ENCODE measurements around the gene PCDH9.

PCDH9 gene

DNA sequence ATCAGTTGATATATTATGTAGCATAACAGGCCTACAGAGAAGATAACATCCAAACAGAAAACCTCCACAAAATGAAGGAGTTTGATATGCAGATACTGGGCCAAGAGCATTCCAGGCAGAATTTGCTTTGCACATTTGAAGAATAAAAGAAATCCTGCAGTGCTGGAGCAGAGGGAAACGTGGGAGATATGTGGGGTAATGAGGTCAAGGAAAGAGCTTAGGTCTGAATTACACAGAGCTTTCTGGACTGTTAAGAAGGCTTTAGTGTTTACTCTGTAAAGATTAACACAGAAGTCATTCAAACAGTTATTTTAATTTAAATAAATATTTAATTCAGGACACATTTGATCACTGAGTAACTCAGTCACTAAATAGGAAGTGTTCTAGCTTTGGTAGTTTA, 692.7 kb downstream of the PCDH9 start:
- TF ChIP-seq, protein P1, sequence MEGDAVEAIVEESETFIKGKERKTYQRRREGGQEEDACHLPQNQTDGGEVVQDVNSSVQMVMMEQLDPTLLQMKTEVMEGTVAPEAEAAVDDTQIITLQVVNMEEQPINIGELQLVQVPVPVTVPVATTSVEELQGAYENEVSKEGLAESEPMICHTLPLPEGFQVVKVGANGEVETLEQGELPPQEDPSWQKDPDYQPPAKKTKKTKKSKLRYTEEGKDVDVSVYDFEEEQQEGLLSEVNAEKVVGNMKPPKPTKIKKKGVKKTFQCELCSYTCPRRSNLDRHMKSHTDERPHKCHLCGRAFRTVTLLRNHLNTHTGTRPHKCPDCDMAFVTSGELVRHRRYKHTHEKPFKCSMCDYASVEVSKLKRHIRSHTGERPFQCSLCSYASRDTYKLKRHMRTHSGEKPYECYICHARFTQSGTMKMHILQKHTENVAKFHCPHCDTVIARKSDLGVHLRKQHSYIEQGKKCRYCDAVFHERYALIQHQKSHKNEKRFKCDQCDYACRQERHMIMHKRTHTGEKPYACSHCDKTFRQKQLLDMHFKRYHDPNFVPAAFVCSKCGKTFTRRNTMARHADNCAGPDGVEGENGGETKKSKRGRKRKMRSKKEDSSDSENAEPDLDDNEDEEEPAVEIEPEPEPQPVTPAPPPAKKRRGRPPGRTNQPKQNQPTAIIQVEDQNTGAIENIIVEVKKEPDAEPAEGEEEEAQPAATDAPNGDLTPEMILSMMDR (conservative IDR thresholded peaks at IDR 0.05; ENCODE audit: control insufficient read depth, insufficient read depth, low read depth, low read length): no peak
- no peak overlapping the region for H3K4me3 ChIP-seq (ENCODE audit: control insufficient read depth, low read depth, low read length)
- DNase-seq (ENCODE audit: low read depth): no peak

DNA sequence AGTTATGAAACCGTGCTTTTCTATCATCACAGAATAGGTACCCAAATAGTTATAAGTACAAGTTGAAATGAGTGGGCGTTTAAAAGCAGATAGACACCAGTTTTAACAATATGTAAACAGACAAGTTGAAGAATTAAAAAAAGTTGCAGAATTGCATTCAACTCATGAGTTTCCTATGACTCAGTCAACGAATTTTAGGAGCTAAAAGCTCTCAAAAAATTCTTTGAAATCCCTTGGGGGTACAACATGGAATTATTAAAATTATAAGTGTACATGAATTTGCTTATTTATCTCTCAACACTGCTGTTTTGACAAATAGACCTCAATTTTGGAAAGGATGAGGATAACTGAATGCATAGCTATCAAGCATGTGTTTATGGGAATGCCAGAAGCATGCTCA, 693.4 kb downstream of the PCDH9 start:
- H3K4me3 ChIP-seq (ENCODE audit: control insufficient read depth, low read depth, low read length): no peak overlapping the region
- TF ChIP-seq, protein P1 (conservative IDR thresholded peaks at IDR 0.05; ENCODE audit: control insufficient read depth, insufficient read depth, low read depth, low read length): no peak
- DNase-seq (ENCODE audit: low read depth): no peak

DNA sequence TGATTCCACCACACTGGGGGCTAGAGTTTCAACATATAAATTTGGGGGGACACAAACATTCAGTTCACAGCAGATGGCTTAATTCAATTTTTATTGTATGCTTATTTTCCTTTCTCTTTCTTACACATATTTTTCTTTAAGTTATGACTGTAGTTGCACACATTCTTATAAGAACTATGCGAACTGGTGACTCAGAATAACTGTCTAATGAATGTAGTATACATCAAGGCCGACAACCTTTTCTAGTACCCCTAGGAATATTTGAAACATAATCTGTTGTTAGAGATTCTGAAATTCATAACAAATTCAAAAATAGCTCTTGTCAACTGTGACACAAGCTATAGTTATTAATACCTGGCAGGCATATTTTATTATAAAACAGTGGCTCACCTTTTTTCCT, 695.6 kb downstream of the PCDH9 start:
- TF ChIP-seq, protein P1 (conservative IDR thresholded peaks at IDR 0.05; ENCODE audit: control insufficient read depth, insufficient read depth, low read depth, low read length): no peak
- no peak overlapping the region for H3K4me3 ChIP-seq (ENCODE audit: control insufficient read depth, low read depth, low read length)
- peak; percentile 4 for DNase-seq (ENCODE audit: low read depth)

DNA sequence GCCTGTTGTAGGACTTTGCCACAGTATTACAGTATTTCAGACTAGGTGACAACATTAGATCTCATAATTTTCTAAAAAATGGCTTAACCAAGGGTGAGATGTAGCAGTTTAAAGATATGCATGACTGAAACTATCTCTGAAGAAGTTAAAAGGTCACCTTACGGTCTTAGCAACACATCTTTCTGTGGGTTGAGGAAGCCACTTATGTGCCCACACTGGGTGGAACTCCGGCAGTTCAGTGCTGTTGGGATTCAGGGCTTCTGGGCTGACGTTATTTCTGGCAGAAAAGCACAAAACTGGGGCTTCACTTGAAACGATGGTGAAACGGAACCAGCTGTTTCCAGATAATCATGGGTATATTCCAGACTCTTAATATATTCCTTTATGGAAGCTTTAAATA, 697.3 kb downstream of the PCDH9 start:
- no peak overlapping the region for H3K4me3 ChIP-seq (ENCODE audit: control insufficient read depth, low read depth, low read length)
- no peak for DNase-seq (ENCODE audit: low read depth)
- TF ChIP-seq, protein P1 (conservative IDR thresholded peaks at IDR 0.05; ENCODE audit: control insufficient read depth, insufficient read depth, low read depth, low read length): no peak

DNA sequence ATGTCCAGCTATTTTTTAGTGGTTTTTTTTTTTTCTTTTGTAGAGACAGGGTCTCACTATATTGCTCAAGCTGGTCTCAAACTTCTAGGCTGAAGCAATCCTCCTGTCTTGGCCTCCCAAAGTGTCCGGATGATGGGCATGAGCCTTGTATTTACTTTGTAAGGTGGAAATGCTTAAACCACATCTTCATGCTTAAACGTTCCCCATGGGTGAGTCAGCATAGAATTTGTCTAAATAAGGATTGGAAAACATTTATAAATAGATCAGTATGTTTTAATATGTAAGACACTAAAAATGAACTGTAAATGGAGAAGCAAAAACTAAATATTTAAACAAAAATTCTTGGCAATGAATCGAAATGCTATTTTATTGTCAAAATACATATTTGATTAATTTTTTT, 698.0 kb downstream of the PCDH9 start:
- TF ChIP-seq, protein P1 (conservative IDR thresholded peaks at IDR 0.05; ENCODE audit: control insufficient read depth, insufficient read depth, low read depth, low read length): no peak
- no peak overlapping the region for H3K4me3 ChIP-seq (ENCODE audit: control insufficient read depth, low read depth, low read length)
- DNase-seq (ENCODE audit: low read depth): peak; percentile 56

DNA sequence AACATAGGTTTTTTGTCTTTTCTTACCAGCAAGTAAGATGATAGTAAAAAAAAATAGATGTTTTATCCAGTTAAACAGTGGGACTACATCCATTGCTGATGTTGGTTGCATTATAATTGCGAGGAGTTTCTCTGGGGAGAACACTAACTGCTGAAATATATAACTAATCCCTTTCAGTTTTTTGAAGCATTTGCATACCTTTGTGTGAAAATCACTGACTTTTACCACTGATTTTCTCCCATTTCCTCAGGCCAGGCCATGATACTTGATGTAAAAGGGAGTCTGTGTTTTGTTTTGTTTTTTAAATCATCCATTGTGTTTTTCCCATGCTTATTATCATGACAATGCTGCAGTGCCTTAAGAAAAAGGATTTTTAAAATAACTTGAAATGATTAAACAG, 699.5 kb downstream of the PCDH9 start:
- DNase-seq (ENCODE audit: low read depth): no peak

More for the DNA sequence above, 699.5 kb downstream of the PCDH9 start:
- no peak overlapping the region for H3K4me3 ChIP-seq (ENCODE audit: control insufficient read depth, low read depth, low read length)
- TF ChIP-seq, protein P1 (conservative IDR thresholded peaks at IDR 0.05; ENCODE audit: control insufficient read depth, insufficient read depth, low read depth, low read length): no peak
